AG04450 (cell line): ENCODE data around the gene SLC22A23. TPM values are rescaled to one million over a fixed set of nuclear protein-coding genes. Genes with fewer than 3 reads are reported as not detected.

ENCODE experiments used
- CTCF ChIA-PET: fragments of 300-600, 350-600 bp; formaldehyde crosslinking; extraction: SDS; loops from one replicate; lab custom pipeline; 2022; ENCODE audit warnings: antibody characterized with exemption, inconsistent platforms; lab: Charles Lee
- POLR2A ChIA-PET: fragments of 350-600 bp; formaldehyde crosslinking; extraction: SDS; loops from one replicate; lab custom pipeline; 2021; ENCODE audit warnings: antibody characterized with exemption, inconsistent platforms; lab: Yijun Ruan, JAX
- DNase-seq: peaks from one replicate; pipeline ENCODE4 v3.0.0-alpha.2; 2011; ENCODE audit warnings: low read depth, low spot score
- H3K27ac ChIP-seq: one replicate; pipeline ENCODE4 v1.5.1; 2012; ENCODE audit warnings: low read depth, low read length, control low read depth
- H3K27me3 ChIP-seq: one replicate; pipeline ENCODE4 v1.6.0; 2012; ENCODE audit warnings: low read length; ENCODE audit not compliant: control insufficient read depth, insufficient read depth
- H3K4me3 ChIP-seq: 2 replicates; pipeline ENCODE4 v1.5.1; 2011; ENCODE audit warnings: mild to moderate bottlenecking, low read depth, low read length, control low read depth
- H3K9me3 ChIP-seq: 2 replicates; pipeline ENCODE4 v1.5.1; 2012; ENCODE audit warnings: low read length; ENCODE audit not compliant: control insufficient read depth, insufficient read depth
- CTCF ChIP-seq: IDR thresholded peaks from 2 replicates; pipeline ENCODE4 v1.5.1; 2011; ENCODE audit warnings: low read depth, low read length, control low read depth, inconsistent platforms
- polyA plus RNA-seq: library from polyadenylated mRNA; depleted of rRNA; stranded (reverse); fragments of >200 nt; gene quantifications from 2 replicates; pipeline ENCODE4 v1.2.3, GENCODE V29; 2011

Gene SLC22A23
- polyA plus RNA-seq, 1 experiment = not detected

DNA sequence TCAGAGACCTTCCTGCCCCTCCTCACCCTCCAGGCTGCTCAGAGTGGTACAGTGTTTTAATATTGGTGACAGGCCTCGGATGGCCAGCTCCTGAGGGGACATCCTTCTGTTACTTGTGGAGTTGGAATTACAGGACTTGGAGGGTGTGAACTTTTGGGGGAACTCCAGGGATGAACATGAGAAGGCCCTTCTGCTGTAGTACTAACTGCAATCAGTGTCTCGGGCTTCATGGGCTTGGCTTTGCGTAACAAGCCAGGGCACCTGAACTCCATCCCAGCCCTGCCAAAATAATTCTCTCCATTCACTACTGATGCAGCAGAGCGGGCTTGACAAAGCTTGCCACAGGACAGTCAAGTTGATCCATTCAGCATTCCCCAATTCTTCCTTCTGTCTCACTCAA is 28.6 kb downstream of the SLC22A23 start:
- TF ChIP-seq CTCF = no peak
- ChIA-PET CTCF (no interaction called here), POLR2A (no interaction called here)
- no peak for DNase-seq
- peaks cover 49% of the 10 kb centered on the region for H3K27me3 ChIP-seq
- no peak overlapping the region for H3K27ac ChIP-seq
- H3K4me3 ChIP-seq = no peak overlapping the region
- no peaks in the 10 kb centered on the region for H3K9me3 ChIP-seq

GRCh38 chr6:3427687-3428085 is 29.2 kb downstream of the SLC22A23 start:
- TF ChIP-seq CTCF = no peak
- H3K9me3 ChIP-seq = no peaks in the 10 kb centered on the region
- POLR2A ChIA-PET = no interaction called here
- CTCF ChIA-PET = no interaction called here
- H3K27me3 ChIP-seq = peaks cover 55% of the 10 kb centered on the region
- no peak for DNase-seq
- H3K27ac ChIP-seq = no peak overlapping the region
- no peak overlapping the region for H3K4me3 ChIP-seq

- DNase-seq = no peak
- Histone ChIP-seq H3K27ac (no peak overlapping the region), H3K9me3 (no peaks in the 10 kb centered on the region), H3K27me3 (peaks cover 51% of the 10 kb centered on the region), H3K4me3 (no peak overlapping the region)
- ChIA-PET POLR2A (no interaction called here), CTCF (no interaction called here)
- TF ChIP-seq CTCF = no peak
Measured at GRCh38 chr6:3426927-3427686, 29.7 kb downstream of the SLC22A23 start.

- Histone ChIP-seq H3K27me3 (peaks cover 49% of the 10 kb centered on the region), H3K4me3 (no peak overlapping the region), H3K9me3 (no peaks in the 10 kb centered on the region), H3K27ac (no peak overlapping the region)
- POLR2A ChIA-PET = no interaction called here
- no peak for DNase-seq
- CTCF ChIA-PET = no interaction called here
- TF ChIP-seq CTCF = no peak
Measured at GRCh38 chr6:3426091-3426926, 30.5 kb downstream of the SLC22A23 start.

DNA sequence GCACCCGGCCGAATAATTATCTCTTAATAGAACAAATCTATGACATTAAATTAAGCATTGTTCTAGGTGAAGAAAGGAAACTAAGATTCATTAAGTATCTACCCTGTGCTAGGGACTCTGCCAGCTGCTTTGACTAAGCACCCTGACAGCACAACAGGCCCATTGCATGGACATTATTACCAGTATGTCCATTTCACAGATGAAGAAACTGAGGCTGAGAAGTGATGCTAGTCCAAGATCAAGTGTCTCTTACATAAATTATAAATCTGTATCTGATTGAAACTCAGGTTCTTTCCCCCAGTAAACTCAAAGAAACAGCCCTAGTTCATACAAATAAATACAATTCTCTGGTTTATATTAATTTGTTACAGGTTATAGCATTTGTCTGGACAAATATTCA is 31.3 kb downstream of the SLC22A23 start:
- ChIA-PET CTCF (no interaction called here), POLR2A (no interaction called here)
- TF ChIP-seq CTCF = no peak
- H3K27ac ChIP-seq = no peak overlapping the region
- no peaks in the 10 kb centered on the region for H3K9me3 ChIP-seq
- H3K4me3 ChIP-seq = no peak overlapping the region
- no peak for DNase-seq
- peaks cover 45% of the 10 kb centered on the region for H3K27me3 ChIP-seq
